GM19468 (cell line): Measurements from ENCODE around the gene DTX3.
"Not testable (repeated sequence)": the region's sequence is repeated elsewhere in the genome, so short reads cannot be mapped to it uniquely, and the experiment has no call there.

Source experiments
- ATAC-seq: cut with Tn5 transposase; IDR thresholded peaks from one replicate; pipeline ENCODE4 v1.9.1; 2021; ENCODE audit warnings: mild to moderate bottlenecking, moderate library complexity, moderate number of reproducible peaks; ENCODE audit not compliant: unreplicated experiment; ENCODE audit errors: extremely low read depth

DTX3 gene

GRCh38 chr12:57582440-57582839, 22.2 kb upstream of the DTX3 start:
- ATAC-seq, result no peak

DNA sequence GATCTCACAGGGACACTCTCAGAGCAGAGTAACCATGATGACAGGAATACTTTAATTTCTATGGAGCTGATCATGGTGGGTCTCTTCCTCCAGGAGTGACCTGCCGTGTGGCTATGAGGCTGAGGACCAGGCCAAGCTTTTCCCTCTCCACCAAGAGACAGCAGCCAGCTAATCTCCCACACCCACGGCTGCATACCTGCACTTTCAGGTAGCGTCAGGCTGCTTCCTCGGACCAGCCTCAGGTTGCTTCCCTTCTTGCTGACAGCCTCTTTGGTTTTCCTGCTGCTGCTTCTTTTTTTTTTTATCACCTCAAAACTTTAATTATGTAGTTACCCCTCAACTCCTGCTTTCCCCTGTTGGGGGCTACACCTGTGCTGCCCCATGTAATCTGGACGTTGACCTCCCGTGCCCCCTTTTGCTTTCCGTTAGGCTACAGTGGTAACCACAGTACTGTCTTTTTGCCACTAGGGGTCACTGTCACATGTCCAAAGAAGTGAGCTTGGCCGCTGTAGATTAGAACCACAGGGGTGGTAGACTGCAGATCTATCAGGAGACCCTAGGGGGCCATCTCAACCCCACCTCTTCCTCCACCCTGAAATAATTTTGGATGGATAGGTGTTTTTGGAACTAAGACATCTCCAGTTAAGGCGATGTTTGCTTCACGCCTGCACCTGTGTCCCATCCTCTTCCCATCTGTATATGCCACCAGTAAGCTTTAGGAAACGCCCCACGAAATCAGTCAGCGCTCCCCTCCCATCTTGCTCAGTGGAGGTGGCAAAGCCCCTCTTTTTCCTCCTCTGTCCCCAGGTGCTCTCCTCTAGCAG, 21.4 kb upstream of the DTX3 start:
- ATAC-seq, result peak; percentile 80

DNA sequence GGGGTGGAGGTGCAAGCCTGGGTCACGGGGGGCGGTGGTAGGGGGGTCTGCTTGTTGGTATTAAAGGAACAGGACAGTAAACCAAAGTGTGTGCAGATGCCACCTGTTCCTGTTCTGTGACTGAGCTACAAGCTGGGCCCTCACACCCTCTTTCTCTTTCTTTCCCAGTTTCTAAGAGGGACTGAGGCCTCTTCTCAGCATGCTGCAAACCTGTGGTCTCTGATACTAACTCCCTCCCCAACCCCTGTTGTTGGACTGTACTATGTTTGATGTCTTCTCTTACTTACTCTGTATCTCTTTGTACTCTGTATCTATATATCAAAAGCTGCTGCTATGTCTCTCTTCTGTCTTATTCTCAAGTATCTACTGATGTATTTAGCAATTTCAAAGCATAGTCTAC, 20.6 kb upstream of the DTX3 start:
- ATAC-seq, result no peak

DNA sequence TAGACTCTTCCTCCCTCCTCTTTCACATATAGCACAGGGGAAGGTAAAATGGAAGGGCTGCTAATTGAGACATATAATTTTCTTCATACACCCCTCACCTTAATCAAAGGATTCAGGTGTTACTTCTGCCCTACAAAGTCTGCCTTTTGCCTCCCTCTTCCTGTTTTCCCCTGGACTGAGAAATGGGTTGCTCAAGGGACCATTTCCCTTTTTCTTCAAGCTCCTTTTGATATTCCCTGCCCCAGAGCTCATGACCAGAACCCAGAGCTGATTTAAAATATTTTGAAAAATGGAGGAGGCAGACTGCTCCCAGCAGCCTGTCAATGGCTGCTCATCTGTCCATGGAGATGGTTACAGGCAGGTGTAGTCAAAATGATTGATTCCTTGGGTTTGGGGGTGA, 19.9 kb upstream of the DTX3 start:
- ATAC-seq, result no peak

DNA sequence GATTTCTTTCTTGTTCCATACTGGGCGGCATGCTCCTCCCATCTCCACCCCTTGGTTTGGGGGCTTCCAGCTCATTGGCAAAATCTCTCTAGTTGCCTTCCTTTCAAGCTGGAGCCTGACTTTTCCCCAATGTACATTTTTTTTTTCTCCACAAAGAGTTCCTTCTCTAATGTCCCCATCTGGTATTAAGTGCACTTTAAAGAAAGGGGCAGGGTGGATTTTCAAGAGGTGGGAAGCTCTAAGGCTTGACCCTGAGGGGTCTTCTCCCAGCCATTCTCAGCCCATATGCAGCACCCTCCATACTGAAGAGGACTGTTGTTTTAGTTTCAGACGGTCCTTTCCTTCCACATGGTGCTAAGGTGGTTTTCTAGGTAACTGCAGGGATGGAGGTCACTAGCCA, 19.5 kb upstream of the DTX3 start:
- ATAC-seq, result no peak

DNA sequence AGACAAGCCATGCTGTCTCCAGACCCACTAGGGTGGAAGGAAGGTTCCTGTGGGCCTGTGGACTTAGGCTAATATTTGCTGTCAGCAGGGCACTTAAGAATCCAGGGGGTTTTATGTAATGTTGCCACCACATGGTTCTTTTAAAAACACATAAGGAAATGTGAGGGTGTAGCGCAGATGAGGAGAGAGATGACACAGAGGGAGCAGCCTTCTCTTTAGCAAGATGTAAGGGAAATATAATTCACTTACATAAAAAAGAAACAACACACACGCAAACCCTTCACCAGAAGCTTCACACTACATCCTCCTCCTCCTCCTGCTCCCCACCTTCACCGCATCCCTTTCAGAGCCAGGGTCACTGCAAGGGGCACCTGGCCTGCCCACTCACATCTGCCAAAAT, 18.5 kb upstream of the DTX3 start:
- no peak for ATAC-seq

DNA sequence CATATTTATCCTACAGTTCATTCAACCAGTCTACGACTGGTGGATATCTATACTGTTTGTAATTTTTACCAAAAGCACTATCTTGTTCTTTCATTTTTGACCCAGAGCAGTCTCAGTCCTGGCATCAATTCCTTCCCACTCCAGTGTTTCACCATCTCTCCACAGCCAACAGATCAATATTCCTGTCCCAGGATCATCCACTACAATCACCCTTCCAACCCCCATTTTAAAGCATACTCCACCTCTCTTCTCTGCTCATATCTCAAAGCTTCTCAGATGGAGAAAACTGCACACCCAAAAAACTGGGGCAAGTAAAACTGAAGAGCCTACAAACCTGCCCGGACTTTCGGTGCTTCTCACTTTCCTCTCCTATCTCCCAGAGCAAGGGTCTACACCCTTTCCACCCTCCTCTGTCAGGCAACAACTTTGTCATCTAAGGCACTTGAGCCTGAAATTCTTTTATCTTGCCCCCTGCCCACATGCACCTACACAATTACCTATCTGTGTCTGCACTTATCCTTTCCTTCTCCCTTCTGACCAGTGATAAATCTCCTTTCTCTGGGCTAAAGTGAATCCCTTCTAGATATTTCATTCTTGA, 17.7 kb upstream of the DTX3 start:
- ATAC-seq, result no peak

DNA sequence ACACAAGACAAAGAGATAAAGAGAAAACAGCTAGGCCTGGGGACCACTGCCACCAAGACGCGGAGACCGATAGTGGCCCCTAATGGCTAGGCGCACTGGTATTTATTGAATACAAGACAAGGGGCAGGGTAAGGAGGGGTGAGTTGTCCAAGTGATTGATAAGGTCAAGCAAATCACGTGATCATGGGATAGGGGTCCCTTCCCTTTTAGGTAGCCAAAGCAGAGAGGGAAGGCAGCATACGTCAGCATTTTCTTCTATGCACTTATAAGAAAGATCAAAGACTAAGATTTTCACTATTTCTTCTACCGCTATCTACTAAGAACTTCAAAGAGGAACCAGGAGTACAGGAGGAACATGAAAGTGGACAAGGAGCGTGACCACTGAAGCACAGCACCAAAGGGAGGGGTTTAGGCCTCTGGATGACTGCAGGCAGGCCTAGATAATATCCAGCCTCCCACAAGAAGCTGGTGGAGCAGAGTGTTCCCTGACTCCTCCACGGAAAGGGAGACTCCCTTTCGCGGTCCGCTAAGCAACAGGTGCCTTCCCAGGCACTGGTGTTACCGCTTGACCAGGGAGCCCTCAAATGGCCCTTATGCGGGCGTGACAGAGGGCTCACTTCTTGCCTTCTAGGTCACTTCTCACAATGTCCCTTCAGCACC, 15.5 kb upstream of the DTX3 start:
- not testable (repeated sequence) for ATAC-seq

DNA sequence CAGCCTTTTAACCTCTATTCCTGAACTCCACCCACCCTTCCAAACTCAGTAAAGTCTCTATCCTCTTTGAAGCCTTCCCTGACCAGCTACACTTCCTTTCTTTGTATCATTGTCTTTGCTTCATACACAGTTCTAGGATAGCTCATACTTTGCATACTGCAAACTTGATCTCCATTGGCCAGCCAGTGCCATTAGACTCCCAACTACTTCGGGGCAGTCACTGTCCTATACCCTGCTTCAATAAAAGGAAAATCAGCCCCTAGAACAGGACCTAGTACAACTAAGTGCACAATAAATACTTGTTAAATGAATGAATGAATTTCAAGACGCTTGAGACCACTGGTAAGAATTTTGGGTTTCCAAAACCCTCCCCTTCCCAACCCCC, 14.2 kb upstream of the DTX3 start:
- no peak for ATAC-seq

GRCh38 chr12:57590864-57591781, 13.5 kb upstream of the DTX3 start, which contains the start of gene PIP4K2C:
PIP4K2C (plus strand) TSS chr12:57591192; CDS start chr12:57591290, 98 bp downstream.
- peak; percentile 58 for ATAC-seq

- no peak for ATAC-seq
Measured at GRCh38 chr12:57591782-57592325, 12.8 kb upstream of the DTX3 start.

DNA sequence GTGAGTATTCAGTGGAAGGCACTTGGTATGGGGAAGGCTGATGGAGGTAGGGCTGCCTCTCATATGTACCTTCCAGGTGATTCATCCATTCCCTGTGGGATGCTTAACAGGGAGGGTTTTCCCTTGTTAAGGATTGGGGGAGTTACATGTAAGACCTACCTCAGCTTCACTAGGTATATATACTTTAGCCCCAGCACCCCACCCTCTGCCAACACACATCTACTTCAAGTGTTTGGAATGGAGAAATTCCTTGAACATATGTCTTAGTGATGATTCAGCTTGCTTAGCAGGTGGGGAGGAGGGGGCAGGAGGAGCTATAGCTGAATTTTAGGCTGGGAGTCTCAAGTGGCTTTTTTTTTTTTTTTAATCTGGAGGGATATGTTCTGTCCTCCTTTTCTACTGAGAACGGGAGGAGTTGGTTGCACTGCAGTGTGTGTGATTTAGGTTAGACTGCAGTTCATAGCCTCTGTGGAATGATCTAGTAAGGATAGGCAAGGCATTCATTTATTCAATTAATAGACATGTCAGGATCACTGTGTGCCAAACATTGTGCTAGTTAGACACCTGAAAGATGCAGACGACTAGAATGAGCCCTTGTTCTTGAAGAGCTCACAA, 12.0 kb upstream of the DTX3 start:
- no peak for ATAC-seq

DNA sequence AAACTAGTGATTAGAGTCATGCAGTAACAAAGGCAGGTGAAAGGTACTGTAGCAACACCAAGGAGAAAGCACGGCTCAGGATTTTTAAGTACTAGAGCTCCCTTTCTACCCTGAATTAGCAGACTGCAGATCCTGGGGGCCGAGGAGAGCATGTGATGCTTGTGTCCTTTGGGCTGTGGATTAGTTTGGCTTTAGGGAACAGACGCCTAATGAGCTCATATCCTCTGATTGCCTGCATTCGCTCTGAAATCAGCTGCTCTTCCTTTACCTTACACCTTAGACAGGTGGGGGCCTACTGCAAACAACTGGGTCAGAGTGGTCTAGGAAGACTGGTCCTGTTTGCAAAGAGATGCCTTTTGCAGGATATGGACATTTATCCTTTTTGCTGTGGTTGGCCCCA, 11.4 kb upstream of the DTX3 start:
- ATAC-seq, result no peak

GRCh38 chr12:57600395-57600794, 4.2 kb upstream of the DTX3 start:
- no peak for ATAC-seq

- no peak for ATAC-seq
Measured at GRCh38 chr12:57602544-57602943, 2.1 kb upstream of the DTX3 start.

GRCh38 chr12:57603324-57603723, 1.3 kb upstream of the DTX3 start:
- no peak for ATAC-seq

GRCh38 chr12:57603815-57604453, 690 bp upstream of the DTX3 start:
- no peak for ATAC-seq

DNA sequence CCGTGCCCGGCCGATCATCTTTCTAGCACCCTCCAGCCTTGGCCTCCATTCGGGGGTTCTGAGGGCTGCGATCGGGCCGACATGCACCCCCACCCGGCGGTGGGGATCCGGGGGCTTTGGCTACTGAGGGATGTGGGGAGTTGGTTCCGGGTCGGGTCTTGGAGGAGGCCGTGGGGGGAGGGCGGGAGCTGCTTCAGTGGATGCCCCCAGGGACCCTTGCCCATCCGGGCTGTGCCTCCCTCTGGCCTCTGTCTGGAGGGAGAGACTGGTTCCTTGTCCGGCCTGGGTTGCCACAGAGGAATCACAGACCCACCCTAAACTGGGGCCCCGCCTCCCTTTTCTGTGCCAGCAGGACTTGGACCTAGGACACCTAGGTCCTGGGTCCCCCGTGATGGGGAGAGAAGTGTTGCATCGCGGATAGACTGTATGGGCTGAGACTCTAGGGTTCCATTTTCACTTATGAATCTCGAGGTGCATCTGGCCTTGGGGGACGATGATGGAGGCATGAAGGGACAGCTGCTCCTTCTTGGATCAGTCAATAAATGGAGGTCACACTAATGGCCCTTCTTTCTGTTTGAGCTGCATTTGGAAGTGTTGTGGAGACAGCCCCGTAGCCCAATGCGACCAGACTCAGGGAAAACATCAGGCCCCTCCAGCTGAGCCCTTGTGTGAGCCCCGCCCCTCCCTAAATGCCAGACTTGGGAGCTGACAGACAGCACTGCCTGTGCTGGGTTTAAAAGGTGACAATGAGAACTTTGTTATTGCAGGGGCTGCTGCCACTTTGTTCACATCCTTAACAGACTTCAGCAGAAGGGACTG, 577 bp downstream of the DTX3 start:
- ATAC-seq, result no peak
